SW480 (cell line): ENCODE results near the gene ITGB6.
"Not testable (repeated sequence)": the region's sequence is repeated elsewhere in the genome, so short reads cannot be mapped to it uniquely, and the experiment has no call there.

Experiments used
- DNase-seq: peaks from one replicate; pipeline ENCODE4 v3.0.0-alpha.2; 2016; ENCODE audit warnings: low spot score

The ITGB6 gene

DNA sequence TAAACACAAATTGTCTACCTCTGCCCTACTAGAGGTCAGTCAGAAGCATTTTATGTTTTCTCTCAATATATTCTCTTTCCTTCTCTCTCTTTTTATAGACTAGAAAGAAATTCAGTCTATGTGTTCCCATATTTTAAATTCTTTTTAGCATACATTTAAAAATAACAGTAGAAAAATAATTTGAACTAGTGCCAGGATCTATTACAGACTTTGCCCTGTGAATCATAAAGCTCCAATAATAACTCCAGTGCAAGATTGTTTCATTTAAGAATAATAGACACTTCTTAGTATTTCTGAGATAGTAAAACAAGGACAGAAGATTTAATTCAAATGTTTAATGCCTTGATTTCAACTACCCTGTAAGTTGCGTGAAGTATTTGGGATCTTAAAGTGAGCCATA, 60.1 kb downstream of the ITGB6 start:
- DNase-seq, result no peak

DNA sequence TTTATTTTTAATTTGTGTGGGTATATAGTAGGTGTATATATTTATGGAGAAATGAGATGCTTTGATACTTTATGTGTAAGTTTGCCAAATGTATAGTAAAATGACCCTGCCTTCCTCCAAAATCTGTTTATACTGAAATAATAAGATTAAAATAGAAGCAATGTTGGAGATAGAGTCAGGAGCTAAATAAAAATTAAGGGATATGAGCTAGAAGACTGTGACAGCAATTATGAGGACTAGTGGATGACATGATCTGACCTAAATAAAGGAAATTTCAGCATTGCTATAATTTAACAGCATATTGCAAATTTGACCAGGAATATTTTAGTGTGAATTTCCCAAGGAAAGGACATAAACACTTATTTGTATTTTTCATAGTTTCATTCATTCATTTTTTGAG, 60.7 kb downstream of the ITGB6 start:
- no peak for DNase-seq

DNA sequence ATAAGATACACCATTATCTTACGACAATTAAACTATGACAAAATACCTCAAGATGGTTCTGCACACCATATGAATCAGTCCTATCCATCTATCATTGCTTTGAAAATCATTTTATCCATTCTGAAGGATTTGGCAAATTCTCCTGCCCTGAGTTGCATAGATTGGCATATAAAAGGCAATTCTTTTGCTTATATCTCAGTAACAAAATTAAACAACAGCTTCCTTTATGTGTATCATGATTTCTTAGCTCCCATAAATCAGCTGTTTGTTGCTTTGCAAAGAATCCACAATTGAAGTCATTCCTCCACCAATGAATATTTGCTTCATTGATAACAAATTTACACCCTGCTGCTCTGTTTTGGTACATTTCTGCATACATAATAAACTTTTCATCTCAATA, 61.7 kb downstream of the ITGB6 start:
- DNase-seq, result no peak

DNA sequence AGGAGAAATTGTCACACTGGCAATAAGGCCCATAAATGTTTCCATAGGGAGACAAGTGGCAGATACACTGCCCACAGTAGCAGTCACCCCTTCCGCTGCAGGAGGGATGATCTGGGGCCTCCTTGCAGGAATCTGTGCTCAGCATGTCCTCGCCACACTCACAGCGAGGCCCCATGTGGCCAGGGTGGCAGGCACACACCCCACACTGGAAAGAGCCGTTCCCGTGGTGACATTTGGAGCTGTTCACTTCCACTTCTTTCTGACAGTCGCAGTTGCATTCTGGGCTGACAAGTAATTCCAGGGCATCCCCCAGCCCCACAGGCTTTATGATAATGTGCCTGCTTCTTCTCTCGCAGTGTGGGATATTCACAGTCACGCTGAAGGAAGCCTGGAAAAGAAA, 62.6 kb downstream of the ITGB6 start:
- DNase-seq, result no peak

DNA sequence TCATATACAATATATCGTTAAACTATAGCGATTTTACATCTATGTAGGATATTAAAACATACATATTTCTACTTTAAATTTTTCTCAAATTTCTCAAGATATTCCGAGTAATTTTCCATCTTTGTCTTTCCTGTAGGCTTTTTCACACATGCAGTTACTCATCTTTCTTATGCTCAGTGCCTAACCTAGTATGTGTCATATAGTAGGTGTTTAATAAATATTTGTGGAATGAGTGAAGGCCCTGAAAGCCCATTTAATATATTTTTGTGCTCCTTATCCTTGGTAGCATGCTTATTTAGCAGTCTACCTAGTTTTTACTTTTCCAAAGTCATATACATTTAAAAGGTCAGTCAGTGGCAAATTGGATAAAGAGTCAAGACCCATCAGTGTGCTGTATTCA, 67.3 kb downstream of the ITGB6 start:
- DNase-seq, result no peak

DNA sequence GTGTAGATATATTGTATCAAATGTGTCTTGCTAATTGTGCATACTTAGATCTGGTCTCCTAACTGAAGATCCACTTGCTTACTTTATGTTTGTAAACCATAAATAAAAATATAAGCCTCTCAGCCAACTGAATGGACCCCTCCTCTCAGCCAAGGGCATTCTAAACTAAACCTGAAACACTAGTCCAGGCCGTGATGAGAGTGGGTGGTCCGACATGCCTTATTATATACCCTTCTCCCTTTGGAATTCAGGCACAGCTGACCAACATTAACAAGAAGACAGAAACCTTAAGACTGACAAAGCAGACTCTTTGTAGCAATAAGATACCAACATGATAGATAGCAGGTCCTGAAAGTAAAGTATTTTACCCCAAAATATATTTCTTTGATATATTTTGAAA, 73.3 kb downstream of the ITGB6 start:
- DNase-seq, result no peak

DNA sequence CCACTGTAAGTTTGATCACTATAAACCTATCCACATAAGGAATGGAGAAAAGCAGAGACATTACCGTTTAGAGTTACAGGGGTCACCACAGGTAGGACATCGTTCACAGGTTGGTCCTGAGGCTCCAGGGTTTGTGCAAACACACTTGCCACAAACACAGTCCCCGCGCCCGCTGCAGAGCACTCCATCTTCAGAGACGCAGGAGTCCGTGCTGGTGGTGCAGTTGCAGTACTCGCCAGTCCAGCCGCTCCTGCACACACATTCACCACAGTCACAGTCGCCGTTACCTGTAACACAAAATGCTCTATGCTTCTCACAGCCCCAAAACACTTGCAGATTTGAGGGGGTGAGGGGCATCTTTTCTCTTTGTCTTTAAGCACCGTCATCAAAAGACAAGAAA, 73.8 kb downstream of the ITGB6 start:
- no peak for DNase-seq

DNA sequence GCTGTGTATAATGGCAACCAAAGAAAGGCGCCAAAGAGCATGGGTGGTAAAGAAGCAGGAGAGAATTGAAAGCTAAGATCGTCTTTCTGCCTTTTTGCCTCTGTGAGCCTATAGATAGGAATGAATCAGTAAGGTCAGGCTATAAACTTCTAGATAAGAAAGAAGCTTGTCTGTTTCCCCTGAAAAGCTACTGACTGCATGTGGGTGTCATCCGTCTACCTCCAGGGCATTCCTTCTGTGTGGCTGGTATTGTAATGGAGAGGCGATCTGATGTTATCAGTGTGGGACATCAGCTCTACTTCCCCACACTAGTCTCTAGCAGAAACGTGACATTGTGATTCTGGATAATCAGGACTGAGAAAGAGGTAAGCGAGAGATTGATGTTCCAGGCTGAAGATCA, 74.2 kb downstream of the ITGB6 start:
- peak; percentile 8 for DNase-seq

DNA sequence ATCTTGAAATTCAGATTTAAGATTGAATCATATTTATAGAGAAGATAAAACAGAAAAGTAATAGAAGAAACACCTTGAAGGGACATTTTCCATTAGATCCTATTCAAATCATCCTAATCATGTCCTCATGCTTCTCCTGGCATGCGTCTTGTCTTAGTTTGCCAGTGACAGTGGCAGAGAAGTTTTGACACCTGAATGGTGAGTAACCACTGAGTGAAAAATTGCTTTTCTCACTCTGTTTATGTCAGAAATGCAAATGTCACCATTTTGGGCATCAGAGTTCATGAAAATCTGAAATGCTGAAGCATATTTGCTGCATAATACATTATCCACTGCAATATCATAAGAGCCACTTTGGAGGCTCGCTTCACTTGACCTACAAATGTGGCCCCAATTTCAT, 74.7 kb downstream of the ITGB6 start:
- DNase-seq, result no peak

DNA sequence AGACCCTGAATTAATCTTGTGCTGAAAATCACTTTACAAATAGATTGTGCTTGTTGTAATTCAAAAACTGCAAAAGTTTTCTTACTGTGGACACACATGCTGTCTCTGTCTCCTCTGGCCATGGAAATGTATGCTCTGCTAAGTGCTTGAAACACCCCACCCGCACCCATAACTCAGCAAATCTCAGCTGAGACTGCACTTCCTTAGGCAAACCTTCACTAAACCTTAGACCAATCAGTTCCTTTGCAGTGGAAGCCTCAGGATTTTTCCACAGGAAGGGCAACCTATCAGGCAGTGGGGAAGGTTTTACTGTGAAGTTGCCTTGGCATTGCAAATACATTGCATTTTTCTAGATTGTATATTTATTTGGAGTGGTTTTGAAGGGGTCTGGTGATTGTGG, 75.5 kb downstream of the ITGB6 start:
- no peak for DNase-seq

DNA sequence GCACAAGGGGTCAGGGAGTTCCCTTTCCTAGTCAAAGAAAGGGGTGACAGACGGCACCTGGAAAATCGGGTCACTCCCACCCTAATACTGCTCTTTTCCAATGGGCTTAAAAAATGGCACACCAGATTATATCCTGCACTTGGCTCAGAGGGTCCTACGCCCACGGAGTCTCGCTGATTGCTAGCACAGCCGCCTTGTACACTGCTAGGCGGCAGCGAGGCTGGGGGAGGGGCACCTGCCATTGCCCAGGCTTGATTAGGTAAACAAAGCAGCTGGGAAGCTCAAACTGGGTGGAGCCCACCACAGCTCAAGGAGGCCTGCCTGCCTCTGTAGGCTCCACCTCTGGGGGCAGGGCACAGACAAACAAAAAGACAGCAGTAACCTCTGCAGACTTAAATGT, 85.4 kb downstream of the ITGB6 start:
- not testable (repeated sequence) for DNase-seq

DNA sequence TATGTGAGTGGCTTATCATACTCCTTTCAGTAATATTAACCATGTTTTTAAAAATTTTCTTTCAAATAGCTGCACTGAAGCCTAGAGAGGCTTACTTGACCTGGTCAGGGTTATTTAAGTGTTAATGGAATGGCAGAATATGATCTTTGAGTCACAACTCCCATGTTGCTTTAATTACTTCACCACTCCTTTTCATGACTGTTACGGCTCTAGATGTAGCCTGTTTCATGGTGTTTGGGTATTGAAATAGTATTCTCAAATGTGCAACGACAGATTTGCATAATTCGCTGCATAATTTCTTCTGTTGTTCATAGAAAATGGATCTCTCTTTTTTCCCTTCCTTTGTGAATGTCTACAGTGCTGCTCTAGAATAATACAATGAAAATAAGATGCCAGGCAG, 86.1 kb downstream of the ITGB6 start:
- DNase-seq, result no peak

DNA sequence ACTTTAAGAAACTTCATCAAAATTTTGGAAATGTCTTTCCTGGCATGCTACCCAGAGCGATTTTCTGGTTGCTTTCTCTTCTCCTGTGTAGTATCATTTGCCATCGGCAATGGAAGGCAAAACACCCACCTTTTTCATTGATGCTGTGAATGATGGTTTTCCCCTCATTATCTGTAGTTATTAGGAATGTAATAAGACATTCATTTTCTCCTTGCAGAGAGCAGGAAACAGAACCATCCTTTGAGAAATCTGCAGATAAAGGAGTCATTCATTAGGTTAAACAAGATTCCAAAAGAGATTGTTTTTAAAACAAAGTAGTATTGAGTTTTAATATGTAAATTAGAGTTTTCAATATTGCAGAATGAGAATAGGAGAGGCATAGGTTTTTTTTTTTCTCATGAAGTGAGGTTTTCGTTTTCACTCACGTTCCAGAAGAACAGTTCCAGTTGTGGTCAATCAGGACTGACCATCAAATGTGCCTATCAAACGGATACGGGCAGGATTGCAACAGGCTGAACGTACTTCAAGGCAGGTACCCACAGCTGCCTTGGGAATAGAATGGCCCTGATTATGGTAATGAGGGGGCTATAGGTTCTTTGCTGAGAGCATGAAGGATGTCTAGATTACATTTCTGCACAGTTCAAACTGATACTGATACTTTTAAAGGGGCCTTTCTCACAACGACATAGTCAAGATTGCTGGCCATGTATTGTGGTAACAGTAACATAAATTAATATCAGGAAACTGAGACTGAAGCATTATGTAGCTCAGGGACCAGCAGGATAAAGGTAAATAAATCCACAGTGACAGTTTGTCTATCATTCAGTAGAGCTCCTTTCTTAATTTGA, 87.9 kb downstream of the ITGB6 start:
- no peak for DNase-seq

DNA sequence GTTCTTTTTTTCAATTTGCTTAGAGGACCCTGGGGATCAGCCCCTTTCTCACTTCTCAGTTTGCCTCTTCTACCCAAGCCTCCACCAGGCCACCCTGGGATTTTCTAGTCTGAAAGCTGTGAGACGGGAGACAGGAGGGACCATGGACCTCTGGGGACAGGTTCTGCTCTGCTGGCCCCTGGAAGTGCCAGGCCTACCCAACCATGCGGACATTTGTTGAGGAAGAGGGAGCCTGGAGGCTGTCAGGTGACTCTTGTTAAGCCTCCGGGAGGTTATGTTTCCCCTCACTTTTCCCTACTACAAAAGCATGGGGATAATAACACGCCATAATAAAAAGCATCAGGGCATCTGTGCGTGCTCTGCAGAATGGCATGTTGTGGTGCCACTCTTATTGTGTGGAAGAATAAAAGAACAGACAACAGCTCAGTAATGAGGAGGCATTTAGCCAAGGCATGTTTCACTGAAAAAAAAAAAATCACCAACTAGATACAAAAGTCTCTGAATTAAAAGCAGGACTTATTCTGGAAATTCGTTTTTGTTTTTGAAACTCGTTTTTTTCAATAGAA, 89.3 kb downstream of the ITGB6 start:
- DNase-seq, result no peak

DNA sequence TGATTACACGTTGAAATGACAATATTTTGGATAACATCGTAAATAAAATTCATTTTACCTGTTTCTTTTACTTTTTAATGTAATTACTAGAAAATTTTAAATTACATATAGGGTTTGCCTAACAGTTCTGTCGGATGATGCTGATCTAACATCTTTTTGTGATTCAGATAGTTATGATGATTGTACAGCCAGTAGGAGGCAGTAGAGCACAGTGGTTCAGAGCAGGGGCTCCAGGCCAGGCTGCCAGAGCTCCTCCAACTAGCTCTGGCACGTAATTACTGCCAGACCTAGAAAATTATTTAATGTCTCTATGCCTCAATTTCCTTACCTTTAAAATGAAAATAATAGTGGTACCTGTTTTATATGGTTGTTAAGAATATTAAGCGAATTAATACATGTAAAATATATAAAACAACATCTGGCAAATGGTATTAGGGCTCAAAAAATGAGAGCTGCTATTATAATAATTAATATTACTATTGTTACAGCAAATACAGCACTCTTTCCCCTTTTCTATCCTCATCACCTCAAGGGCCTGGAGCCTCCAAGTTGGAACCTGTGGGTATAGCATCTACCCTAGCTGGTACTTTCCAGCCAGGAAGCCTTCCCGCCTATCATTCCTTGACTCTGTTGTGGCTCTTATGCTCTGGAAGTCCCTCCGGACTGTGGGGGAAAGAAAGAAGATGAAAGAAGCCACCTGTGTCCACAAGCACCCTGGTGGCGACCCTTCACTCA, 90.0 kb downstream of the ITGB6 start:
- DNase-seq, result peak; percentile 64

DNA sequence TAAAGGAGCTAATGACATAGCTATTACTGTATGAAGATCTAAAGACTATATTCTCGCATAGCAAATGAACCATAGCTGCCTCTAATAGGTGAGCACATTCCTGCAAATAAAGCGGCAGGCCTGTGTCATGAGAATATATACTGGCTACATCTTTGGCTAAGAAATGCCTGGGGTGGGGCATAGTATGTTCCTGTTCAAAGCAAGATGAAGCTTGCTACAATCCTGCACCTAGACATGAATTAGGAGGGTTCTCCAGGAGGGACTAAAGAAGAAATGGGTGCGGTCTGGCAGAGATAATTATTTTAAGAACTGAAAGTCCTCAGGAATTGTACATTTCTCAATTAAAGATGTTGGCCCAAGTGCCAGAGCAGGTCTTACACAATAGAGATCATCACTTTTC, 90.8 kb downstream of the ITGB6 start:
- DNase-seq, result no peak

DNA sequence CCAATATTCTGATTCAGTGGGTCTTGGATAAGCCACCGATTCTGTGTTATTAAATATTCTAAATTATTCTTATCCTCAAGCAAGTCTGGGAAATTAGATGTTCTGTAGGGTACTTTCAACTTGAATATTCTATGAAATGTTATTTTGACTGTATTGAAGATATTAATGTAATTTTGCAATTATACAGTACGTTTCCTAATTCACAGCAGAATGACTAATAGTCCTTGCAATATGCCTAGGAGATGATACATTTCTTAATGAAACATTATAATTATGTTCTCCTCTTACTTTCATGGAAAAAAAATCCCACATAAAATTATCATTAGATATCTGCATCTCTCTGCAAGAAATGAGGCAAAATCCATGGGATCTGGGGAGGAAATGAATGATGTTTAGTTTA, 91.4 kb downstream of the ITGB6 start:
- DNase-seq, result no peak

DNA sequence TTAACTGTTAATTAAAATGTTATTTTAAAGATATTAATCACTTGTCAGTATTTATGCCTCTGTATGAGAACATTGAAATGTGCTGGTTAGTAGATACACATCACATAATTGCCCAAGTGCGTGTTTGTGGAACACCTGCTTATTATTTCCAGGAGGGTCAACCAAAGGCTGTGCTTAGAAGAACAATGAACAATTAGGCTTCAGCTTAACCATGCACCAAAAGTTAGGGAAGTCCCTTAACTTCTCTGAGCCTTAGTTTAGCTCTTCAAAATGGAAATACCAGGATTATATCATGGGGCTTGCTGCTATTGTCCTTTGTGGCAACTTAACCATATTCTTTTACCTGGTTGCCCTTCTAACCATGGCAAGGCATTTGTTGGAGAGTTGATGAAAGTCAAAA, 94.7 kb downstream of the ITGB6 start:
- DNase-seq, result no peak

DNA sequence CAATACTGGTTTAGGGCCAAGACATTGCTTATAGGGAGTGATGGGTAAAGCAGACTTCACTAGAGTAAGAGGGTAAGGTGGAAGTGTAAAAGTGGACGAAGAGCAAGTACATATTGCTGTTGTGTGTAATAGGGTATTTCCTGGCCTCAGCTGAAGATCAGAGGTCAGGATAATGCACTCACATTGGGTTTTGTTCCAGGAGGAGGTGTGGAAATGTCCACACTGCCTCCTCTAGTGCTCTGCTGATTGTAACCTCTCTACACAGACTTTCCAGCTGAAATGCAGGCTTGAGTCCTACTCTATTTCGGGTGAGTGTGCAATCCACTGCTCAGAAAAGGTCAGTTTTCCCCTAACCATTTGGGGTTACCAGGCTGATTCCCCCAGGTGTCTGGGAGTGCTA, 96.0 kb downstream of the ITGB6 start:
- no peak for DNase-seq

DNA sequence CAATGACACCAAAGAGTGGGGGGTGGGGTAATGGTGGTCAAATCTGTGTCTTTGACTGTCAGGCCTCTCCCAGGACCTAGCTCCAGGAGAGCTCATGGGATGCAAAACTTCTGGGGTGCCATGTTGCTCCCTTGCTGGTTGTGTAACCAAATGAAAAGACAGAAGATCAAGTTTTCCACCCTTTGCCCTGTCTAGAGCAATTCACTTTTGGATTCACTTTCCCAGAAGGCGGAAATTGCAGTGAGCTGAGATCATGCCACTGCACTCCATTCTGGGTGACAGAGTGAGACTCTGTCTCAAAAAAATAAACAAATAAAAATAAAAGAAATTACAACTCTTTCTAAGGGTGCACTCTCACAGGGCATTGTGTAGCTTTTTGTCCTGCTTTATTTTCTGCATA, 102.7 kb downstream of the ITGB6 start:
- DNase-seq, result no peak

DNA sequence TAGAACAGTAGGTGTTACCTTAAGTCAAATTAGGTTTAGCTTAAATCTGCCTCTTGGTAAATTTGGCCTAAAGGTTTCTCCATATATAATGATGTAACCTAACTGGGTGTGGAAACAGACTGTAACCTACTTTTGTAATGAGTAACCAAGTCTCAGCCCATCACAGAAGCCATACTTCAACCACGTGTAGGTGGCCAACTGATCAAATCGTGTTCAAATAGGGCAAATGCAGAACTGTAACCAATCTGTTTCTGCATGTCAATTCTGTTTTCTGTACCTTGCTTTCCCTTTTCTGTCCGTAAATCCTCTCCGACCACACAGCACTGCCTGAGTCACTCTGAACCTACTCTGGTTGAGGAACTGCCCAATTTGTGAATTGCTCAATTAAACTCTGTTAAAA, 103.7 kb downstream of the ITGB6 start:
- DNase-seq, result no peak

DNA sequence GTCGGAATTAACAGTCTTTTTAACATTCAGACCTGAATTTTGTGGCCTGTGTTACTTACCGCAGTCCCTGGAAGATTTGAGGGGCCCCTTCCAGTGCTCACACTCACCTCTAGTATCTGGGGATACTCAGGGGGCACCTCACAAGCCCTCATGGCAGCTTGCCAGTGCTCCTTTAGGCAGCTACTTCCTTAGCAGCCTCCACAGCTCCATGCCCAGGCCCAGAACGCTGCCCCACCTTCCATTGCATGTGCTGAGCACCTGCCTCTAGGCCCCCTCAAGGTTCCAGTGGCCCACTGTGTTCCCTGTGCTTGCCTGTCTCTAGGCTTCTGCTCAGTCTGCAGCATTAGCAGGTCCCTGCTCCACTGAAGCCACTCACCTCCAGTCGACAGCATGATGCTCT, 107.6 kb downstream of the ITGB6 start:
- DNase-seq, result no peak

DNA sequence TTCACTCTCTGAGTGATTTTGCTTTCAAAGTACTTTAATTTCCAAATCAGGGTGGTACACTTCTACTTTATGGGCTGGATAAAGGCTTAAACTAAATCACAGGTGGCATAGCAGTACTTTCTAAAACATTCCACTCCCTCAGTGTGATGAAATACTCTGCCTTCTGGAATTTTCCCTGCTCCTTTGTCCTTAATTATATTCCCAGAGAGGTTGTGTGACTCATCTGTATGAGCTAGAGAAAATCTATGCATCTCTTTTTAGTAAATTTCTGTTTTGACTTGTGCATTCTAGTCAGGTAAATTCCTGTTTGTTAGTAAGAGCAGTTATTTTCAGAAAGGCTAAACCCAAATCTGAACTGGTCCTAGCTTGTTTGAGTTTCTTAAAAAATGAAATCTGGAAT, 108.7 kb downstream of the ITGB6 start:
- no peak for DNase-seq
